HG02852 (cell line): ENCODE data around the gene CRIP2.

Source experiments
- ATAC-seq: cut with Tn5 transposase; IDR thresholded peaks from one replicate; pipeline ENCODE4 v1.9.1; 2021; ENCODE audit warnings: mild to moderate bottlenecking, moderate library complexity; ENCODE audit not compliant: unreplicated experiment

Gene CRIP2

GRCh38 chr14:105460616-105461015, 14.0 kb upstream of the CRIP2 start:
- ATAC-seq: no peak

DNA sequence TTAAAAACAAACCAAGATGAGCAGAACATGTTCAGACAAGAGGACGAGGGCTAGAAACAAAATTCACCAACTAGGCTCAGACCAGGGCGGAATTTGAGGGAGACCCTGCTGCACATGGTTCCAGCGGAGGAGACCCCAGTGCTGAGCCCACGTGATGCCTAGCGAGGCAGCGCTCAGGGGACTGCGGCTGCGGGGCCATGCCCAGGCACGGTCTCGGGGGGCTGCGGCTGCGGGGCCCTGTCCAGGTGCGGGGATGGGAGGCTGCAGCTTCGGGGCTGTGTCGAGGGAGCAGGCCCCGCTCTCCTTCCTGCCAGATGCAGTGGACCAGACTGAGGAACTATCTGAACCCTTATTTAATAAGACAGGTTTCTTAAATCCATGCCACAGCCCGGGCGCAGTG, 12.7 kb upstream of the CRIP2 start:
- no peak for ATAC-seq

DNA sequence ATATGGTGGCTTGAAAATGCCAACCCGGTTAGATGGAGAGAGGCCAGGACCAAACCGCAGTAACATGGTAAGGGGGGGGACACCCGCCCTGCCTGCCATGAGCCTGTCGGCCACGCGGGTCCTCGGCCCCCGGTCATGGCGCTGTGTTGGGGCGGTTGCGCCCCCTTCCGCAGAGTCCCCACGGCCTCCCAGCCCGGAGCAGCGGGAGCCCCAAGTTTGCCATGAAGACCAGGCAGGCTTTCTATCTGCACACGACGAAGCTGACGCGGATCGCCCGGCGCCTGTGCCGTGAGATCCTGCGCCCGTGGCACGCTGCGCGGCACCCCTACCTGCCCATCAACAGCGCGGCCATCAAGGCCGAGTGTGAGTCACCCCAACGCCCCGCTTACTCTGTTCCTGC, 10.1 kb upstream of the CRIP2 start:
- ATAC-seq: no peak

- no peak for ATAC-seq
Measured at GRCh38 chr14:105465209-105466031, 9.2 kb upstream of the CRIP2 start.

- ATAC-seq: no peak
Measured at GRCh38 chr14:105466531-105467248, 7.9 kb upstream of the CRIP2 start.

- ATAC-seq: no peak
Measured at GRCh38 chr14:105467249-105467941, 7.2 kb upstream of the CRIP2 start.

GRCh38 chr14:105467942-105468471, 6.6 kb upstream of the CRIP2 start:
- no peak for ATAC-seq

- no peak for ATAC-seq
Measured at GRCh38 chr14:105468621-105469241, 5.9 kb upstream of the CRIP2 start.

GRCh38 chr14:105469456-105470349, 4.9 kb upstream of the CRIP2 start:
- no peak for ATAC-seq

DNA sequence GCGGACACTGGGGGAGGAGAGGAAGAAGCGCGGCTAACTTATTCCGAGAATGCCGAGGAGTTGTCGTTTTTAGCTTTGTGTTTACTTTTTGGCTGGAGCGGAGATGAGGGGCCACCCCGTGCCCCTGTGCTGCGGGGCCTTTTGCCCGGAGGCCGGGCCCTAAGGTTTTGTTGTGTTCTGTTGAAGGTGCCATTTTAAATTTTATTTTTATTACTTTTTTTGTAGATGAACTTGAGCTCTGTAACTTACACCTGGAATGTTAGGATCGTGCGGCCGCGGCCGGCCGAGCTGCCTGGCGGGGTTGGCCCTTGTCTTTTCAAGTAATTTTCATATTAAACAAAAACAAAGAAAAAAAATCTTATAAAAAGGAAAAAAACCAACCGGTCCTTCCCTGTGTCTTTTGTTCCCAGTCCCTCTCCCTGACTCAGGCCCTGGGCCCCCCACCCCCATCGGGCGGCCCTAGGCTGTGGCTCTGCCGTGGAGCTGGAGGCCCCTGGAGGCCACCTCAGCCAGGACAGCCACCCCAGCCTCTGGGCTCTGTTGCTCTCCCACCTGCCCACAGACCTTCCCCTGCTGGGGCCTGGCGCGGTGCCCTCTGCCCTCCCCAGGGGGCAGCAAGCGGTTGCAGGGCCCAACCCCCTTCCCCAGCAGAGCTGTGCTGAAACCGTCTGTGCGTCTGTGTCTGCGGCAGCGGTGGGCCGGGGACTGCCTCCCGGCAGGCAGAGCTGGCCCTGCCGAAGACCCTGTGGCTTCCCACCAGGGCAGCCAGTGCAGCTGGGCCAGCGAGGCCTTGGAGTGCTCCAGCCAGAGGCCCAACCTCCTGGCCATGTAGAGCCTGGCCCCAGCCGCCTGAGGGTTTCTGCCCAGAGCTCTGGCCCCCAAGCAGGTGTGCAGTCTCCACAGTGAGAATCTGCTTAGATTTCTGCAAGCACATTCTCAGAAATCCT, 4.0 kb upstream of the CRIP2 start:
- ATAC-seq: no peak

- no peak for ATAC-seq
Measured at GRCh38 chr14:105471297-105471821, 3.3 kb upstream of the CRIP2 start.

GRCh38 chr14:105471823-105472485, 2.7 kb upstream of the CRIP2 start:
- ATAC-seq: no peak

DNA sequence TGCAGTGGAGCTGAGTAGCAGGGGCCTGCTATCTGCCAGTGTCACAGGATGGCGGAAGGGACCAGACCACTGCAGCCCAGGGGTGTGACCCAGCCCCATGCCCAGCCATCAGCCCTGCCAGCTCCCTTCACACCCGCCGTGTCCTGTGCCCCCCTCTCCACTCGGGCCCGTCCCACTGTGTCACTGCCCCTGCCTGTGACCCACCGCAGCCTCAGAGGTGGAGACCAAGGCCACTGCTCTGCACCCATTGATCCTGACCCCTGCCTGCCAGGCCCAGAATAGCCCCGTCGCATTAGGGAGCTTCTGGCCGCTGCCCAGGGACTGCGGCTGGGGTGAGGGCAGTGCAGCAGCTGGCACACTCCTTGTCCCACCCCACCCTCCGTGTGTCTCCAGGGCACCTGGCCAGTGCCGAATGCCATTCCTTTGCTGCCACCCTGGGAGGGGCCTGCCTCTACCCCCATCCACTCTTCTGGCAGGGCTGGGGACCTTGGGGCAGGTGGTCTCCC, 2.1 kb upstream of the CRIP2 start:
- no peak for ATAC-seq

- no peak for ATAC-seq
Measured at GRCh38 chr14:105473033-105473676, 1.5 kb upstream of the CRIP2 start.

- no peak for ATAC-seq
Measured at GRCh38 chr14:105473677-105474482, 741 bp upstream of the CRIP2 start.

- ATAC-seq: no peak
Measured at GRCh38 chr14:105475269-105476096, 862 bp downstream of the CRIP2 start.
